Measurements from ENCODE around the gene AGTR1. TPM values are rescaled to one million over a fixed set of nuclear protein-coding genes. Genes with fewer than 3 reads are reported as not detected.

Gene AGTR1
- total and polyA plus RNA-seq, 2 of the 13 experiments (the other 11 are each of a cell fraction or from before 2014, with no cell fraction given), result 0.64 to 1.5 TPM

GRCh38 chr3:148728753-148729152 is 31.1 kb downstream of the AGTR1 start (continued):
- TF ChIP-seq NCOA5 (CRISPR knock-in tag; IDR thresholded peaks at IDR 0.05), result no peak
- TF ChIP-seq ZNF354B (CRISPR knock-in tag; IDR thresholded peaks at IDR 0.05), result no peak
- no peak for TF ChIP-seq ZNF292 (CRISPR knock-in tag; IDR thresholded peaks at IDR 0.05; ENCODE audit: borderline replicate concordance, low read depth)
- no peak for TF ChIP-seq ZNF225 (CRISPR knock-in tag; IDR thresholded peaks at IDR 0.05)
- TF ChIP-seq ZNF224 (CRISPR knock-in tag; IDR thresholded peaks at IDR 0.05), result no peak

GRCh38 chr3:148729476-148730055 is 31.9 kb downstream of the AGTR1 start:
- Histone ChIP-seq H3K9me3 (ENCODE audit: low read length) (no peaks in the 10 kb centered on the region), H3K4me1 (ENCODE audit: insufficient read depth, low read length) (no peaks in the 10 kb centered on the region), H3K27ac (ENCODE audit: extremely low read length, insufficient read depth, low read length) (no peak overlapping the region), H3K27me3 (ENCODE audit: control insufficient read depth in 1 of 2, insufficient read depth in 2 of 2, low read length in 2 of 2) (no peaks in the 10 kb centered on the region), H3K9ac (ENCODE audit: insufficient read depth, low read depth, low read length) (no peak overlapping the region), H3K4me2 (ENCODE audit: low read depth, low read length) (no peak overlapping the region), H2AFZ (ENCODE audit: low read length) (no peak overlapping the region), H4K20me1 (ENCODE audit: insufficient read depth, low read length) (no peaks in the 10 kb centered on the region), H3K4me3 (replicated peaks in 1 of 3; ENCODE audit: insufficient read depth in 1 of 3, low read depth in 2 of 3, low read length in 3 of 3) (no peak overlapping the region), H3K36me3 (replicated peaks in 1 of 2; ENCODE audit: control insufficient read depth in 1 of 2, insufficient read depth in 2 of 2, low read length in 2 of 2) (no peaks in the 10 kb centered on the region), H3K79me2 (ENCODE audit: insufficient read depth, low read length) (no peaks in the 10 kb centered on the region)
- BruUV-seq (replicated peaks), result no TSS peak
- ATAC-seq (no peak), FAIRE-seq (no peak), DNase-seq (ENCODE audit: low spot score) (no peak)
- intact Hi-C loops (cut with micrococcal nuclease; ENCODE audit: unreplicated experiment) (loop anchor here (5.0 kb wide), 1 partner anchor 153 kb away; no protein-coding TSS in a partner anchor), in situ Hi-C loops (cut with HindIII; ENCODE audit: extremely low pct_ligation_motif_present, low pct_unique_long_range_greater_than_20kb) (loop anchor here (5.0 kb wide), 1 partner anchor 218 kb away; no protein-coding TSS in a partner anchor)
- 55% methylated on average over 5 of the region's 5 CpGs for WGBS (ENCODE audit: low lambda C conversion rate)
- POLR2A ChIA-PET, result no interaction called here
- CTCF ChIA-PET (ENCODE audit: low intra/inter-chr PET ratio, low total read pairs), result no interaction called here
- no peak for TF ChIP-seq RBM39 (IDR thresholded peaks at IDR 0.05; ENCODE audit: low read depth, low read length, poor library complexity, severe bottlenecking)
- TF ChIP-seq ESRRA (CRISPR knock-in tag; IDR thresholded peaks at IDR 0.05; ENCODE audit: low read depth), result no peak
- TF ChIP-seq ZNF780A (CRISPR knock-in tag; IDR thresholded peaks at IDR 0.05), result no peak
- no peak for TF ChIP-seq SP1 (IDR thresholded peaks at IDR 0.05)
- no peak for TF ChIP-seq SP1 (CRISPR knock-in tag; IDR thresholded peaks at IDR 0.05)
- no peak for TF ChIP-seq SNAPC4 (CRISPR knock-in tag; IDR thresholded peaks at IDR 0.05)
- no peak for TF ChIP-seq PREB (CRISPR knock-in tag; IDR thresholded peaks at IDR 0.05)
- no peak for TF ChIP-seq SP140L (CRISPR knock-in tag; IDR thresholded peaks at IDR 0.05; ENCODE audit: borderline replicate concordance)
- TF ChIP-seq MYNN (CRISPR knock-in tag; IDR thresholded peaks at IDR 0.05; ENCODE audit: low read depth), result no peak
- TF ChIP-seq ZNF574 (CRISPR knock-in tag; IDR thresholded peaks at IDR 0.05), result no peak
